Right atrium auricular region (tissue), 2 donors: ENCODE data around the gene SDF2. TPM values are rescaled to one million over a fixed set of nuclear protein-coding genes. Genes with fewer than 3 reads are reported as not detected.

Experiments
- DNase-seq: peaks from one replicate; pipeline ENCODE4 v3.0.0-alpha.2; 2019; ENCODE audit warnings: low spot score
- H3K27ac ChIP-seq, 2 donors: fragments of 200-600 bp; sonication (generic); 1 replicate in 1 of 2; 2 replicates in 1 of 2; pipeline ENCODE4 v1.5.1; 2016 to 2019
- H3K27me3 ChIP-seq, 2 donors: fragments of 200-600 bp; sonication (generic); one replicate each; pipeline versions ENCODE4 v1.5.1 to v1.6.0; 2017 to 2019
- H3K36me3 ChIP-seq: fragments of 200-600 bp; sonication (generic); one replicate; pipeline ENCODE4 v1.5.1; 2016
- H3K4me1 ChIP-seq, 2 donors: fragments of 200-600 bp; sonication (generic); one replicate each; pipeline versions ENCODE4 v1.5.1 to v1.6.0; 2017 to 2019
- H3K4me3 ChIP-seq, 2 donors: fragments of 200-600 bp; sonication (generic); 1 replicate in 1 of 2; 2 replicates in 1 of 2; pipeline ENCODE4 v1.5.1; 2017 to 2019; ENCODE audit warnings: mild to moderate bottlenecking in 1 of 2, moderate library complexity in 1 of 2
- H3K9me3 ChIP-seq, 2 donors: fragments of 200-600 bp; sonication (generic); one replicate each; pipeline ENCODE4 v1.5.1; 2019
- total RNA-seq, 2 donors: library from RNA; depleted of rRNA; stranded (reverse); fragments of >200 nt; gene quantifications; one replicate each; pipeline ENCODE4 v1.1.0, GENCODE V29; 2016
- TF ChIP-seq, protein P1 (sequence below), 2 donors: fragments of 200-600 bp; sonication (generic); IDR thresholded peaks; one replicate each; pipeline ENCODE4 v1.5.1; 2019; ENCODE audit warnings: antibody characterized with exemption in 2 of 2

SDF2 gene
- total RNA-seq, 2 donors from 2014 or later: 23.0 to 32.5 TPM

DNA sequence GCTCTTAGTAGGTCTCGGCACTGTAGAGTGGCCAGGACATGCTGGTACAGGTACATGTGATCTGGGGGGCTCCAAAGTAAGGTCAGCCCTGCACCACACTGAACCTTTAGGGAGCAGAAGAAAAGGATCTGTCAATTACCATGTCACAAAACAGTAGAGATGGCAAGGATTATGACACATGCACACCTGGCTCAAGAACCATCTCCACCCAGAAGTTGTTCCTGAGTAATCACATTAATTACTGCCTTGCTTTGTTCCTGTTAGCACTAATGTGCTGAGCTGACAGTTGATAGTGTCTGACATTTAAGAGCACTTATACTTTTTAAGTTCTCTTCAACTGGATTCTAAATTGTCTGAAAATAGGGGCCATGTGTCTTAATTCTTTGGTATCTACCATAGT, 26.2 kb downstream of the SDF2 start:
- H3K36me3 ChIP-seq: peaks cover 100% of the 10 kb centered on the region
- H3K9me3 ChIP-seq: no peaks in the 10 kb centered on the region
- H3K4me3 ChIP-seq: no peak overlapping the region
- TF ChIP-seq, protein P1, sequence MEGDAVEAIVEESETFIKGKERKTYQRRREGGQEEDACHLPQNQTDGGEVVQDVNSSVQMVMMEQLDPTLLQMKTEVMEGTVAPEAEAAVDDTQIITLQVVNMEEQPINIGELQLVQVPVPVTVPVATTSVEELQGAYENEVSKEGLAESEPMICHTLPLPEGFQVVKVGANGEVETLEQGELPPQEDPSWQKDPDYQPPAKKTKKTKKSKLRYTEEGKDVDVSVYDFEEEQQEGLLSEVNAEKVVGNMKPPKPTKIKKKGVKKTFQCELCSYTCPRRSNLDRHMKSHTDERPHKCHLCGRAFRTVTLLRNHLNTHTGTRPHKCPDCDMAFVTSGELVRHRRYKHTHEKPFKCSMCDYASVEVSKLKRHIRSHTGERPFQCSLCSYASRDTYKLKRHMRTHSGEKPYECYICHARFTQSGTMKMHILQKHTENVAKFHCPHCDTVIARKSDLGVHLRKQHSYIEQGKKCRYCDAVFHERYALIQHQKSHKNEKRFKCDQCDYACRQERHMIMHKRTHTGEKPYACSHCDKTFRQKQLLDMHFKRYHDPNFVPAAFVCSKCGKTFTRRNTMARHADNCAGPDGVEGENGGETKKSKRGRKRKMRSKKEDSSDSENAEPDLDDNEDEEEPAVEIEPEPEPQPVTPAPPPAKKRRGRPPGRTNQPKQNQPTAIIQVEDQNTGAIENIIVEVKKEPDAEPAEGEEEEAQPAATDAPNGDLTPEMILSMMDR (IDR thresholded peaks at IDR 0.05): no peak
- no peaks in the 10 kb centered on the region for H3K4me1 ChIP-seq
- H3K27ac ChIP-seq: no peak overlapping the region
- no peaks in the 10 kb centered on the region for H3K27me3 ChIP-seq
- no peak for DNase-seq

DNA sequence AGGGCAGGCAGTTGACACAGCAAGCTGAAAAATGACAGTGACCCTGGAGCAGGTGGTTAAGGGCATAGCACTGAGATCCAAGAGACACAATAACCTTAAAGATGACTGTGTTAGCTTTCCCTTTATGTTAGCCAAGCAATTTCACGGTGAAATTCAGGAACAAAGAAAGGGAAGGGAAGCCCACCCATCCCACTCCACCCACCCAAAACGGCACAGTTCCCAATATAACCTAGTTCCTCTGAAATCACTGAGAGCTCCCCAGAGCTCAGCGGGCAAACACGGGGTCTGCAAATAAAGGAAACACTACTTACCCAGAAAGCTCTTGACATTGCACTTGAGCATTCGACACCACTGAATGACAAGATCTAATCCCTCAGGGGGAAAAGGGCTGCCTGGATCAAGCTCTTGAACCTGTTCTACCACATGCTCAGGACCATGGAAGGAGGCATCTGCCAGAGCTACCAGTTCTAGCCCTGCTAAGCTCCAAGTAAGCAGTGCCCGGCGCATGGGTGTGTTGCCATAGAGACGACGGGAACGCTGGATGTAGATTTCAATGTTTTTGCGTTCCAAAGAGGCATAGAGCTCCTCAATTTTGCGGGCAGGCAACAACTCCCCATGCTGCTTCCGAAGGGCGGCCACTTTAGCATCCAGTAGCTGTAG, 27.4 kb downstream of the SDF2 start:
- Histone ChIP-seq H3K4me3 (no peak overlapping the region), H3K36me3 (peaks cover 100% of the 10 kb centered on the region), H3K9me3 (no peaks in the 10 kb centered on the region), H3K27ac (no peak overlapping the region), H3K4me1 (no peaks in the 10 kb centered on the region), H3K27me3 (no peaks in the 10 kb centered on the region)
- TF ChIP-seq, protein P1 (IDR thresholded peaks at IDR 0.05): no peak
- DNase-seq: no peak

DNA sequence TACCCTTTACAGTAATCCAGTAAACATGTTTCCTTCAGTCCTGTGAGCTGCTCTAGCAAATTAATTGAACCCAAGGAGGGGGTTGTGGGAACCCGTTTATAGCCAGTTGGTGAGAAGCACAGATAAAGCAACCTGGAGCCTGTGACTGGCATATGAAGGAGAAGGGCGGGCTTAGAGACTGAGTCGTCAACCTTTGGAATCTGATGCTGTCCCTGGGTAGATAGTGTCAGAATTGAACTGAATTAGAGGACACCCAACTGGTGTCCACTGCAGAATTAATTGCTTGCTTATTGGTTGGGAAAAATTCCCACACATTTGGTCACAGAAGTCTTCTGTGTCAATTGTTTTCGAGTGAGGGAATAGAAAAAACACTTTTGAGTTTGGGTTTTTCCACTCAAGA, 34.9 kb downstream of the SDF2 start:
- Histone ChIP-seq H3K27me3 (no peaks in the 10 kb centered on the region), H3K27ac (no peak overlapping the region), H3K4me1 (peaks cover 0 to 6% of the 10 kb centered on the region in 2 donors), H3K9me3 (no peaks in the 10 kb centered on the region), H3K36me3 (peaks cover 64% of the 10 kb centered on the region), H3K4me3 (no peak overlapping the region)
- TF ChIP-seq, protein P1 (IDR thresholded peaks at IDR 0.05): no peak
- DNase-seq: no peak

DNA sequence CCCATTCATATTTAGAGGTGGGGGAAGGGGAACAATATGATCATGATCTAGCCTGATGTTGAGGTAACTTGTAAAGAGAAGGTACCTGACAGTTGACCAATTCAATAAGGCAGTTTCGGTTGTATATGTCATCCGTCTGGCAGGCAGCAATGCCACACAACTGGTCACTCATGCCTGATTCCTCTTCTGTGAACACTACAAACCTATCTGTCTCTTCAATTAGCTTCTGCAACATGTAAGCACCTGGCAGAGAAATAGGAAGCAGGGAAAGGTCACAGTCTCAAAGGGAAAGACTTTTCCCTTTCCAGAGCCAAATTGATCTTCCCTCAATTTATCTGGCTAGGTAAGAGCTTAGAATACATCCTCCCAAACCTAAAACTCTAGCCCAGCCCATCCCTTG, 37.6 kb downstream of the SDF2 start:
- peak overlapping the region in 1 of 2 donors; percentile 3 for H3K27ac ChIP-seq
- H3K36me3 ChIP-seq: peaks cover 64% of the 10 kb centered on the region
- TF ChIP-seq, protein P1 (IDR thresholded peaks at IDR 0.05): no peak
- H3K9me3 ChIP-seq: no peaks in the 10 kb centered on the region
- H3K4me3 ChIP-seq: no peak overlapping the region
- peaks cover 0 to 6% of the 10 kb centered on the region in 2 donors for H3K4me1 ChIP-seq
- no peak for DNase-seq
- H3K27me3 ChIP-seq: no peaks in the 10 kb centered on the region

DNA sequence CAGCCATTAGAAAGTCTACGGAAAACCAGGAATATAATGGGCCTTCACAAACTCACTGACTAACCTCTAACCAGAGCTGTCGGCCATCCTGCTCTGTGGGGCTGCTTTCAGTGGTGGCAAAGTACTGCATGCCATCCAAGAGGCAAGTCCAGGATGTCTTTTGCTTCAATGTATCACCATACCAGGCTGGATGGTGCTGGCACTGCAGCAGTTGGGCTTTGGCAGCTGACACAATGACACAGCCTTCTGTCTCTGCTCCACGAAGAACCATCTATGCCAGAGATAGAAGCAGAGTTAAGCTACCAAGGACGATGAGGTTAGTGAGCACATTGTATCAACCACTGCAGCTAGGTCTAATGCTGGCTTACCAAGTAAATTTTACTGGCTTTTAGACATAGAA, 38.0 kb downstream of the SDF2 start:
- Histone ChIP-seq H3K27me3 (no peaks in the 10 kb centered on the region), H3K27ac (peak overlapping the region in 1 of 2 donors; percentile 3), H3K9me3 (no peaks in the 10 kb centered on the region), H3K4me1 (peaks cover 0 to 6% of the 10 kb centered on the region in 2 donors), H3K4me3 (no peak overlapping the region), H3K36me3 (peaks cover 65% of the 10 kb centered on the region)
- DNase-seq: no peak
- TF ChIP-seq, protein P1 (IDR thresholded peaks at IDR 0.05): no peak

DNA sequence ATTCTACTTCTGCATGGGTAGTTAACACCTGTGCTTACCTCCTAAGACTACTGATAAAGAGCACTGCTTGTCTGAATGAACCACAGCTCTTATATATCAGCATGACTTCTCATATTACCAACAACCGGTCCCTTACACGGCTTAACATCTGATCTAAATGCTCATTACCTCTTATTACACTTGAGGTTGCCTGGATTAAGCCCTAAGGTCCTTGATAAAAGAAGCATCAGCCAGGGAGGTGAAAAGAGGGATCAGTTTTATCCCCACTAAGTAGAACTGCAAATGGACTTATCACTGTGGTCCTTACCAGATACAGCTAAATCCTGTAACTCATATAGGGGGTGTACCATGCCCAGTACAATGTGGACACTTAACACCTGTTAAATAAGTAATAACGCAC, 39.5 kb downstream of the SDF2 start:
- no peak for DNase-seq
- TF ChIP-seq, protein P1 (IDR thresholded peaks at IDR 0.05): no peak
- Histone ChIP-seq H3K4me3 (no peak overlapping the region), H3K27ac (no peak overlapping the region), H3K4me1 (peaks cover 0 to 6% of the 10 kb centered on the region in 2 donors), H3K36me3 (peaks cover 66% of the 10 kb centered on the region), H3K9me3 (no peaks in the 10 kb centered on the region), H3K27me3 (no peaks in the 10 kb centered on the region)
